Neural progenitor cell (in vitro differentiated cells): ENCODE measurements around the gene MAGI2. TPM values are rescaled to one million over a fixed set of nuclear protein-coding genes. Genes with fewer than 3 reads are reported as not detected.

Experiments used
- DNase-seq: peaks from one replicate; pipeline ENCODE4 v3.0.0-alpha.2; 2016; ENCODE audit warnings: low spot score
- H2AFZ ChIP-seq: fragments of 200-600 bp; sonication (generic); replicated peaks from 2 replicates; pipeline ENCODE4 v1.6.1; 2016; ENCODE audit warnings: antibody characterized with exemption
- H3F3A ChIP-seq: fragments of 200-600 bp; sonication (generic); 2 replicates; pipeline ENCODE4 v1.6.1; 2016; ENCODE audit warnings: antibody characterized with exemption, low read depth
- H3K27ac ChIP-seq: fragments of 200-600 bp; sonication (generic); 2 replicates; pipeline ENCODE4 v1.5.1; 2016; ENCODE audit warnings: mild to moderate bottlenecking
- H3K27me3 ChIP-seq: fragments of 200-600 bp; sonication (generic); 2 replicates; pipeline ENCODE4 v1.6.1; 2016; ENCODE audit warnings: mild to moderate bottlenecking, moderate library complexity
- H3K36me3 ChIP-seq: fragments of 200-600 bp; sonication (generic); 2 replicates; pipeline ENCODE4 v1.5.1; 2016
- H3K4me1 ChIP-seq: fragments of 200-600 bp; sonication (generic); 2 replicates; pipeline ENCODE4 v1.6.1; 2016; ENCODE audit warnings: mixed run types
- H3K4me2 ChIP-seq: fragments of 200-600 bp; sonication (generic); 2 replicates; pipeline ENCODE4 v1.6.1; 2016
- H3K4me3 ChIP-seq: fragments of 200-600 bp; sonication (generic); 2 replicates; pipeline ENCODE4 v1.5.1; 2016
- H3K79me2 ChIP-seq: fragments of 200-600 bp; sonication (generic); 2 replicates; pipeline ENCODE4 v1.6.1; 2016; ENCODE audit warnings: low read depth
- H3K9ac ChIP-seq: fragments of 200-600 bp; sonication (generic); 2 replicates; pipeline ENCODE4 v1.6.1; 2016
- H3K9me3 ChIP-seq: fragments of 200-600 bp; sonication (generic); 2 replicates; pipeline ENCODE4 v1.5.1; 2016; ENCODE audit warnings: low read depth
- H4K20me1 ChIP-seq: fragments of 200-600 bp; sonication (generic); 2 replicates; pipeline ENCODE4 v1.6.1; 2016; ENCODE audit warnings: low read depth
- H3K27ac Mint-ChIP-seq: 3 replicates; pipeline ENCODE4 v1.8.0; 2021; ENCODE audit warnings: mixed read lengths
- H3K27me3 Mint-ChIP-seq: 2 replicates; pipeline ENCODE4 v1.8.0; 2022; ENCODE audit warnings: low read depth, mild to moderate bottlenecking, inconsistent platforms, moderate library complexity, mixed read lengths; ENCODE audit not compliant: insufficient read depth
- H3K36me3 Mint-ChIP-seq: 3 replicates; pipeline ENCODE4 v1.8.0; 2021; ENCODE audit warnings: mixed read lengths
- H3K4me1 Mint-ChIP-seq: 3 replicates; pipeline ENCODE4 v1.8.0; 2021; ENCODE audit warnings: mixed read lengths
- H3K4me3 Mint-ChIP-seq: 3 replicates; pipeline ENCODE4 v1.8.0; 2021; ENCODE audit warnings: mild to moderate bottlenecking, moderate library complexity, mixed read lengths
- H3K9me3 Mint-ChIP-seq: 3 replicates; pipeline ENCODE4 v1.8.0; 2020; ENCODE audit warnings: mixed read lengths
- EZH2 ChIP-seq: fragments of 200-600 bp; sonication (generic); IDR thresholded peaks from 2 replicates; pipeline ENCODE4 v1.6.1; 2017; ENCODE audit warnings: antibody characterized with exemption, mild to moderate bottlenecking, moderate library complexity
- EZH2phosphoT487 ChIP-seq: fragments of 200-600 bp; sonication (generic); IDR thresholded peaks from 2 replicates; pipeline ENCODE4 v1.6.1; 2017; ENCODE audit warnings: antibody characterized with exemption
- total RNA-seq: library from RNA; depleted of rRNA; stranded (reverse); fragments of >200 nt; gene quantifications from 2 replicates; pipeline ENCODE4 v1.2.3, GENCODE V29; 2015; ENCODE audit warnings: low replicate concordance
- TF ChIP-seq, protein P1 (sequence below): fragments of 200-600 bp; sonication (generic); IDR thresholded peaks from 2 replicates; pipeline ENCODE4 v1.5.1; 2017; ENCODE audit warnings: antibody characterized with exemption, mild to moderate bottlenecking

MAGI2 gene
- total RNA-seq, 1 donor from 2014 or later, result 5.8 TPM

DNA sequence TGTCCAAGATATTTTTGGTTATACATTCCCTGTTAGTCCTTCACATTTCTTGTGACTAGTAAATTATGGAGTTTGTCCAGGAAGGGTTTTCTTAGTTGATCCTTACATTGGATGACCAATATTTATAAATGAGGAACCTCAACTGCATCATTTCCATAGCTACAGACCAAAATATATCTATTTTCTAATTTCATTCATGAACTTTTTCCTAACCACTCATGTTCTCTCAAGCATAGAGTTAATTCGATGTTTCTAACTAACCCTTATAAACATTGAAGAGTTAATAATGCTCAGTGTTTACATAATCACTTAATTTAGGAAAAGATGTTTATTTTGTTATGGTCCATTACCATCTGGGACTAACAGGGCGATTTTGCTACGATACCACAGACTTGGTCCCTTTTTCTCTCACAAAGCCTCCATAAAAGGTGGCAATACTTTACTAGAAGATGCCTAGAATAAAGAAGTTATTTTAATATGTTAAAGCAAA is 591.0 kb downstream of the MAGI2 start:
- DNase-seq, result no peak
- Mint-ChIP-seq H3K4me1 (peaks cover 16% of the 10 kb centered on the region), H3K4me3 (no peak overlapping the region), H3K27ac (no peak overlapping the region), H3K9me3 (peaks cover 3% of the 10 kb centered on the region), H3K36me3 (no peaks in the 10 kb centered on the region), H3K27me3 (no peaks in the 10 kb centered on the region)
- H3K9me3 ChIP-seq, result no peaks in the 10 kb centered on the region
- H2AFZ ChIP-seq, result peak overlapping the region; percentile 66
- no peak overlapping the region for H3K4me3 ChIP-seq
- no peaks in the 10 kb centered on the region for H4K20me1 ChIP-seq
- H3K27me3 ChIP-seq, result no peaks in the 10 kb centered on the region
- no peak overlapping the region for H3K9ac ChIP-seq
- no peak overlapping the region for H3K4me2 ChIP-seq
- H3K4me1 ChIP-seq, result no peaks in the 10 kb centered on the region
- TF ChIP-seq, protein P1, sequence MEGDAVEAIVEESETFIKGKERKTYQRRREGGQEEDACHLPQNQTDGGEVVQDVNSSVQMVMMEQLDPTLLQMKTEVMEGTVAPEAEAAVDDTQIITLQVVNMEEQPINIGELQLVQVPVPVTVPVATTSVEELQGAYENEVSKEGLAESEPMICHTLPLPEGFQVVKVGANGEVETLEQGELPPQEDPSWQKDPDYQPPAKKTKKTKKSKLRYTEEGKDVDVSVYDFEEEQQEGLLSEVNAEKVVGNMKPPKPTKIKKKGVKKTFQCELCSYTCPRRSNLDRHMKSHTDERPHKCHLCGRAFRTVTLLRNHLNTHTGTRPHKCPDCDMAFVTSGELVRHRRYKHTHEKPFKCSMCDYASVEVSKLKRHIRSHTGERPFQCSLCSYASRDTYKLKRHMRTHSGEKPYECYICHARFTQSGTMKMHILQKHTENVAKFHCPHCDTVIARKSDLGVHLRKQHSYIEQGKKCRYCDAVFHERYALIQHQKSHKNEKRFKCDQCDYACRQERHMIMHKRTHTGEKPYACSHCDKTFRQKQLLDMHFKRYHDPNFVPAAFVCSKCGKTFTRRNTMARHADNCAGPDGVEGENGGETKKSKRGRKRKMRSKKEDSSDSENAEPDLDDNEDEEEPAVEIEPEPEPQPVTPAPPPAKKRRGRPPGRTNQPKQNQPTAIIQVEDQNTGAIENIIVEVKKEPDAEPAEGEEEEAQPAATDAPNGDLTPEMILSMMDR, result no peak
- TF ChIP-seq EZH2 (no peak), EZH2phosphoT487 (no peak)
- H3K79me2 ChIP-seq, result no peaks in the 10 kb centered on the region
- no peak overlapping the region for H3K27ac ChIP-seq
- no peaks in the 10 kb centered on the region for H3K36me3 ChIP-seq
- no peaks in the 10 kb centered on the region for H3F3A ChIP-seq

DNA sequence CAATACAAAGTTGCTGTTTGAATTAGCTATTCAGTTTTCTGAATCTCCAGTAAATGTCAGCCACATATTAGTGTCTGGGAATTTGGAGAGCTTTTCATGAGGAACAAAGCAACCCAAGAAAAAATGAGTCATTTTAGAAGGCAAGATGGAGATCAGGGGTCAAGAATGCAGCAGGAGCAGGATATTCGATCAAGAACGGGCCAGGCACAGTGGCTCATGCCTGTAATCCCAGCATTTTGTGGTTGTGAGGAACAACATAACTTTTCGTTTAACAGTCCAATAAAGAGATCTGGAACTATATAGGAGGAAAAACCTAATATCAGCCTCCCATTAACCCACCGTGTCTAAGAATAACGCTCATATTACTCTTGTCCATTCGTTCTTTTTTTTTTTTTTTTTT is 600.5 kb downstream of the MAGI2 start:
- no peaks in the 10 kb centered on the region for H4K20me1 ChIP-seq

DNA sequence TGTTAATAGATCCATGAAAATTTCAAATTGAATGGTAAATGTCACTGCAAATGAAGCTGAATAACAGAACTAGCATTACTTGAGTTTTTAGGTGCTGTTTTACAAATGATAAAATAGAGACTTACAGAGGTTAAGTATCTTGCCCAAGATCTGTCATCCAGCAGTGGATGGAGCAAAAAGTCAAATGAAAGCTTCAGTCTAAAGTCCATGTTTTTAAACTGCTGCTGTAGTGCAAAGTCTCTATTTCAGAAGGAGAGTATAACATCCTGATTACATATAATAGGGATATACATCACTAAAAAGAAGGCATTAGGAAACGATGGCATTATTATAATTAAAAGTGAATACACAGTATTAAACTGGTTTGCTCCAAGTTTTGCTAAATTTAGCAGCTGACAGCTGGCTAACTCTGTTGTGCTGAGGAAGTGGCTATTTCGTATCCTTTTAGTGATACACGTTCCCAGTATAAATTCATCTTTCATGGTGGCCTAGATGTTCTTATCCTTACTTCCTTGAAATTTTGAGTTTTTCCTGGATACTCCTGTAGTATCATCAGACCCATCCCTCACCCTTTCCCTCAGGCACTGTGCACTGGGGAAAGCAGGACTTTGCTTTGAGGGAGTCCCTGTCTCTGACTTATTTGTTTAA is 603.2 kb downstream of the MAGI2 start:
- no peaks in the 10 kb centered on the region for H3K79me2 ChIP-seq
- H3K4me1 ChIP-seq, result no peaks in the 10 kb centered on the region
- H3K36me3 ChIP-seq, result no peaks in the 10 kb centered on the region
- H3F3A ChIP-seq, result no peaks in the 10 kb centered on the region
- H3K27ac ChIP-seq, result no peak overlapping the region
- no peaks in the 10 kb centered on the region for H3K27me3 ChIP-seq
- Mint-ChIP-seq H3K27ac (no peak overlapping the region), H3K9me3 (no peaks in the 10 kb centered on the region), H3K4me3 (no peak overlapping the region), H3K27me3 (no peaks in the 10 kb centered on the region), H3K36me3 (no peaks in the 10 kb centered on the region), H3K4me1 (no peaks in the 10 kb centered on the region)
- H3K9ac ChIP-seq, result no peak overlapping the region
- TF ChIP-seq, protein P1, result no peak
- no peak for TF ChIP-seq EZH2
- no peak for TF ChIP-seq EZH2phosphoT487
- no peak overlapping the region for H3K4me2 ChIP-seq
- H3K4me3 ChIP-seq, result no peak overlapping the region
- no peaks in the 10 kb centered on the region for H3K9me3 ChIP-seq
- H4K20me1 ChIP-seq, result no peaks in the 10 kb centered on the region
- no peak for DNase-seq
- H2AFZ ChIP-seq, result no peak overlapping the region

More for the DNA sequence above, 600.5 kb downstream of the MAGI2 start:
- H3K4me2 ChIP-seq, result no peak overlapping the region
- peak overlapping the region; percentile 63 for H2AFZ ChIP-seq
- H3K4me3 Mint-ChIP-seq, result no peak overlapping the region
- no peak overlapping the region for H3K27ac Mint-ChIP-seq
- H3F3A ChIP-seq, result no peaks in the 10 kb centered on the region
- H3K9ac ChIP-seq, result no peak overlapping the region
- DNase-seq, result no peak
- no peaks in the 10 kb centered on the region for H3K27me3 Mint-ChIP-seq
- H3K9me3 ChIP-seq, result no peaks in the 10 kb centered on the region
- no peaks in the 10 kb centered on the region for H3K4me1 ChIP-seq
- H3K36me3 ChIP-seq, result no peaks in the 10 kb centered on the region
- no peaks in the 10 kb centered on the region for H3K27me3 ChIP-seq
- no peak overlapping the region for H3K4me3 ChIP-seq
- H3K4me1 Mint-ChIP-seq, result no peaks in the 10 kb centered on the region
- H3K36me3 Mint-ChIP-seq, result no peaks in the 10 kb centered on the region
- TF ChIP-seq, protein P1, result no peak
- TF ChIP-seq EZH2 (no peak), EZH2phosphoT487 (no peak)
- H3K79me2 ChIP-seq, result no peaks in the 10 kb centered on the region
- no peaks in the 10 kb centered on the region for H3K9me3 Mint-ChIP-seq
- H3K27ac ChIP-seq, result no peak overlapping the region
